Femur (tissue), 1 donor: ENCODE measurements around the gene PLA2G3.
"Not testable (repeated sequence)": the region's sequence is repeated elsewhere in the genome, so short reads cannot be mapped to it uniquely, and the experiment has no call there.

Experiments
- DNase-seq: peaks from one replicate; pipeline ENCODE4 v3.0.0-alpha.2; 2017

PLA2G3 gene

DNA sequence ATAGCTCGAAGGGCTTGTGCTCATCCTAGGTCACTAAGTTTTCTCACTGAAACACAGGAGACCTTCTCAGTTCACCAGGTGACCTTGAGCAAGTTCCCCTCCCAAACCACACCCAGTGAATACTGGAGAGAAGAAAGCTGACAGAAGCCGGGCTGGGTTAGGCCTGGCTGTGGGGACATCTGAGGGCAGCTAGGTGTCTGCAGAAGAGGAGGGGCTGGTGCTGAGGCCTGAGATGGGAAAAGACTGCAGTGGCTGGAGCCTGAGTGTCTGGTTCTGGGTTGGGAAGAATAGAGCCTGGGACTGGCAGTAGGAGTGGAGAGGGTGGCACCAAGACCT lies 18.1 kb downstream of the PLA2G3 start:
- DNase-seq: no peak

DNA sequence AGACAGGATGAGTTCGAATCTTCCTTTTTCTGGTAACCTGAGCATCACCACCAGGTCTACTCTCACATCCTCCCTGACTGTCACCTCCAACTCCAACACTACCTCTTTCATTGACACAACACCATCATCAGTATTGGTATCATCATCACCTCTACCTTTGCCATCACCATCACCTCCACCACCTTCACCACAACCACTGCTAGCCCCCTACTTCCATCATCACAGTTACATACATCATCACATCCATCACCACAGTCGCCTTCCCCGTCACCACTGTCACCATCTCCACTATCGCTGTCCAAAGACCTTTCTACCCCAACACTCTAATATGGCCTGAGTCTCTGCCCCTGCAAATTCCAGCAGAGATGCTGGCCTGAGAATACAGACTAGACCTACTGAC lies 18.9 kb downstream of the PLA2G3 start:
- no peak for DNase-seq

GRCh38 chr22:31120642-31121041 lies 19.7 kb downstream of the PLA2G3 start:
- DNase-seq: no peak

DNA sequence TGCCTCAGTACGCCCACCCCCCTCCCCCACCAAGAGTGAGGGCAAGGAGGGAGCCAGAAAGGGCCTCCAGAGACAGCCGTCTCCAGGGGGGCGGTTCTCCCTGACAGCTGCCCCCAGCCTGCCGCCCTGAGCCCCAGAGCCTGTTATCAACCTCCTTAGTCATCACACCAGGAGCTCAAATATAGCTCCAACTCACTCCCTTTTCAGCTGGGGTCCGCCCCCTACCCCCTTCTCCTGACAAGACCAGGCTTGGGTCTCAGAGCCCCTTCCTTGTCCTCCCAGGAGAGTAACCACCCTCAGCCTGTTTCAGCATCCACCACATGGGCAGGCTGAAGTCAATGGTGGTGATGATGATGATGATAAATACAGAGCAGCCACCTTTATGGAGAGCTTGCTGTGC lies 20.1 kb downstream of the PLA2G3 start:
- DNase-seq: no peak

DNA sequence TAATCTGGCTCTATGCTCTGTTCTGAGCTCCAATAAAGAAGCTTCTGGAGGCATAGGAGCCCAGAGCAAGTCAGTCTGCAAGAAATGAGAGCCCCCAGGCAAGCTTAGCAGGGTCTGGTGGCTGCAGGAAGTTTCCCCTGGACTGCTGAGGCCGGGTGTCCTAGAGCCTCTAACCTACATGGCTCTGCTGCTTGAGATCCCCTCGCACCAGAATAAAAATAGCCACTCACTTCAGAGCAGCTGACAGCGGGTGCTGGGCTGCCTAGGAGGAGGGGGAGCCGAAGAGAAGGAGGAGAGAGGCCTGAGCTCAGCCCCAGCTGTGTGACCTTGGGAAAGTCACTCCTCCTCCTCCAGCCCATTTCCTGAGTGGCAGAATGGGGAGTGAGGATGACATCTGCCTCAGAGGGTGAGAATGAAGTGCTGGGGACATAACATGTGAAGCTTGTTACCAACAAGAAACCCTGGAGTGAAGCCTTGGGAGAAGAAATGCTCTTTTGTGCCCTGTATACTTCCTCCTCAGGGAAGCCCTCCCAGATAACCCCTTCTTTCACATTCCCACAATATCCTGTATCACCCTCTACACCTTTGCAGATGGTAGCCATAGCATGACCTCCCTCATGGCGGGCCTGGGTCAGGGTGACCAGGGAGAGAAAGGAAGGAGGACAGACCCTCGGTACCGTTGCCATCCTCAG lies 21.1 kb downstream of the PLA2G3 start:
- DNase-seq: no peak

- no peak for DNase-seq
Measured at GRCh38 chr22:31118046-31118820, 22.1 kb downstream of the PLA2G3 start.

DNA sequence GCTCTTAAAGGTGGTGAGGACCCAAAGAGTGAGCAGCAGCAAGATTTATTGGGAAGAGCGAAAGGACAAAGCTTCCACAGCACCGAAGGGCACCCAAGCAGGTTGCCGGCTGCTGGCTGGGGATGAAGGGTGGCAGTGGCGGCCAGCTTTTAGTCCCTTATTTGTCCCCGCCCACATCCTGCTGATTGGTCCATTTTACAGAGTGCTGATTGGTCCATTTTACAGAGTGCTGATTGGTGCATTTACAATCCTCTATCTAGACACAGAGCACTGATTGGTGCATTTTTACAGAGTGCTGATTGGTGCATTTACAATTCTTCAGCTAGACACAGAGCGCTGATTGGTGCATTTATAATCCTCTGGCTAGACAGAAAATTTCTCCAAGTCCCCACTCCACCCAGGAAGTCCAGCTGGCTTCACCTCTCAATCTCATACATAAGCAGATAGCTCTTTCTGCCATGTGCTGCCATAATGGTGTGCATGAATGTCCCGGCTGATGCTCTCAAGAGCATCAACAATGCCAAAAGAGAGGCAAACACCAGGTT lies 27.7 kb downstream of the PLA2G3 start:
- DNase-seq: not testable (repeated sequence)

- no peak for DNase-seq
Measured at GRCh38 chr22:31107894-31108218, 32.5 kb downstream of the PLA2G3 start.

- peak; percentile 98 for DNase-seq
Measured at GRCh38 chr22:31107178-31107893, 33.0 kb downstream of the PLA2G3 start, which contains the start of gene SELENOM. Gene SELENOM (minus strand): TSS chr22:31107568. CDS start chr22:31107505, 63 bp downstream.

GRCh38 chr22:31106731-31107177 lies 33.6 kb downstream of the PLA2G3 start:
- peak; percentile 61 for DNase-seq

GRCh38 chr22:31106001-31106571 lies 34.2 kb downstream of the PLA2G3 start:
- no peak for DNase-seq

GRCh38 chr22:31105282-31105929 lies 34.9 kb downstream of the PLA2G3 start:
- DNase-seq: no peak

- peak; percentile 48 for DNase-seq
Measured at GRCh38 chr22:31104869-31105268, 35.4 kb downstream of the PLA2G3 start.

DNA sequence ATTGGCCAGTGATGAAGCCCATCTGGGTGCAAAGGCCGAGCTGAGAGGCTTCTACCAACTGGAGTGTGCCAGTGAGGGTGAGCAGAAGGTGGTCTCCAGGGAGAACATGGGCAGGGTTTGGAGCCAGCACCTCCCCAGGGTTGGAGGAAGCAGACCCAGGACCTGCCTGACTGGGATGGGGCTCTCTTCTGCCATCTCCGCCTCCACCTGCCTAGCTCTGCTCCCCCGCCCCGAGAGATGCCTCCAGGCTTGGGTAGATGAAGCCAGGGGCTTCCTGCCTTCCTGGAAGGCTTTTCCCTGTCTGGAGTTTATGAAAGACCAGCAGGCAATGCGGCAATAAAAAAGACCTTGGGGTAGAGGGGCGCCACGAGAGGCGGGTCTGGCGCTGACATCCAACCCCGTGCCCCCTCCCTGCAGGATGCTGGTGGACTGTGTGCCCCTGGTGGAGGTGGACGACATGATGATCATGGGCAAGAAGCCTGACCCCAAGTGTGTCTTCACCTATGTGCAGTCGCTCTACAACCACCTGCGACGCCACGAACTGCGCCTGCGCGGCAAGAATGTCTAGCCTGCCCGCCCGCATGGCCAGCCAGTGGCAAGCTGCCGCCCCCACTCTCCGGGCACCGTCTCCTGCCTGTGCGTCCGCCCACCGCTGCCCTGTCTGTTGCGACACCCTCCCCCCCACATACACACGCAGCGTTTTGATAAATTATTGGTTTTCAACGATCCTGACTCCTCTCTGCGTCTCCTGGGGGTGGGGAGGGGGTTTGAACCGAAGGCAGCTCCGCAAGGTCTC lies 36.2 kb downstream of the PLA2G3 start:
- peak; percentile 46 for DNase-seq

DNA sequence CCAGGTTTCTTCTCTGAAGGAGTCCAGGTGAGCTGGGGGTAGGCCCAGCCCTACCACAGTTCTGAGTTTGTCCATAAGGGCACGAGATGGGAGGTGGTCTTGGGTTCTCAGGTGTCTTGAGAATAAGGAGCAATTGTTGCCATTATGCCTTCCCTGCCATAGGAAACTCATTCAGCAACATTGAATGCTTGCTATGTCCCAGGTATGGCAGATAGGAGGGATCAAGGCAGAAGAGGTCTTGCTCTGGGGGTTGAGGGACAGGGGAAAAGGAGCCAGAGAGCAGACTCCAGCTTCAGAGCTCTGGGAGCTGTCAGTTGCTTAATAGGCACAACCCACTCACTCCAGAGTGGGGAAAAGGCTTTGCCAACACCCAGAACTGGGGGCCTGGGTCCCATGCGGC lies 37.2 kb downstream of the PLA2G3 start:
- no peak for DNase-seq

- DNase-seq: peak; percentile 51
Measured at GRCh38 chr22:31102441-31103081, 37.7 kb downstream of the PLA2G3 start.

- DNase-seq: no peak
Measured at GRCh38 chr22:31100762-31101525, 39.4 kb downstream of the PLA2G3 start.

DNA sequence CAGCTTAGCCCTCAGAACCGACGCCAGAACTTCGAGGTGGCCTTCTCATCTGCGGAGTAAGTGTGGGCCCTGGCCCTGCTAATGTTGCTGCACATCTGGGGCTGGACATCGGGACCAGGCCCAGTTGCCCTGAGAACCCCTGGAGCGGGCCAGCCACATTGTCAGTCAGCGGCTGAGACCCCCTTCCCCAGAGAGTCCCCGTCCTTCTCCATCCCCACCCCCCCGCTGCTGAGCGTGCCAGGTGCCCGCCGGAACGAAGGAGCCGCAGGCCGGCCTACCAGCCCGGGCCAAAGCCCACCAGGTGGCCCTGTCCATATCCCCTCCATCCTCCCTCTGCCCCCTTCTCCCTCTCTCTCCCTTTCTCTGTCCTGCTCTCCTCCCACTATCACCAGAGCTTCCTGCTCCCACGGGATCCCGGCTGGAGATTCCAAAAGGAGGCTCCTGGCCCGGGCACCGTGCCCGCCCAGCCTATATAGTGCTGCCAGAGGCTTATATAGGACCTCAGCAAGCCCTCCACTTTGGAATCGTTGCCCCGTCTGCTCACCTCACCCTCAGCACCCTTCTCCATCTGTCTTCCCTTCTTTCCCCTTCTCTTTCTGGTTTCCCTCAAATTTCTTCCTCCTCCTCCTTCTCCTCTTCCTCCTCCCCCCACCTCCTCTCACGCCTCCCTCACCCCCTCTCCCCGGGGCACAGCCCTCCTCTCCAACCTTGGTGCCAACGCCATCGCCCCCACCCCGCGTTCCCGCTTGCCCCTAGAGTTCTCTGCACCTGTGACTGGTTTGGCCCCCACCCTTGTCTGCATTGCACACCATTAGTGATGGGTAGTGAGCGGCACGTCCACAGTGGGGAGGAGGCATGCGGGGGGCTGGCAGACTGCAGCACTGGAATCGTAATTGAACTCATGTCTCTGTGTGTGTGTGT lies 40.2 kb downstream of the PLA2G3 start:
- peak; percentile 24 for DNase-seq

GRCh38 chr22:31099386-31099785 lies 40.9 kb downstream of the PLA2G3 start:
- DNase-seq: no peak
